ENCODE results near the gene PRDM4.
"Not testable (repeated sequence)": the region's sequence is repeated elsewhere in the genome, so short reads cannot be mapped to it uniquely, and the experiment has no call there.

PRDM4 gene

GRCh38 chr12:107774349-107775029 lies 13.6 kb upstream of the PRDM4 start, which contains the start of gene ASCL4:
Gene ASCL4, plus strand, starts transcription at chr12:107774704. Its CDS starts 515 bp downstream, at chr12:107775219.
- no peak for DNase-seq

- DNase-seq, result no peak
Observed at GRCh38 chr12:107767466-107767865, 6.5 kb upstream of the PRDM4 start.

GRCh38 chr12:107765316-107765715 lies 4.4 kb upstream of the PRDM4 start:
- no peak for DNase-seq

GRCh38 chr12:107764626-107765025 lies 3.7 kb upstream of the PRDM4 start:
- no peak for DNase-seq

GRCh38 chr12:107762874-107763273 lies 1.9 kb upstream of the PRDM4 start:
- no peak for DNase-seq

- DNase-seq, result no peak
Observed at GRCh38 chr12:107761502-107761904, 566 bp upstream of the PRDM4 start.

- DNase-seq, result peak; percentile 33
Observed at GRCh38 chr12:107760207-107760808, 629 bp downstream of the PRDM4 start.

GRCh38 chr12:107759410-107759809 lies 1.5 kb downstream of the PRDM4 start:
- DNase-seq, result peak; percentile 18

GRCh38 chr12:107749083-107749482 lies 11.9 kb downstream of the PRDM4 start:
- DNase-seq, result no peak

- DNase-seq, result no peak
Observed at GRCh38 chr12:107748472-107748871, 12.5 kb downstream of the PRDM4 start.

GRCh38 chr12:107736914-107737313 lies 24.0 kb downstream of the PRDM4 start:
- DNase-seq, result no peak

GRCh38 chr12:107735763-107736162 lies 25.2 kb downstream of the PRDM4 start:
- no peak for DNase-seq

- no peak for DNase-seq
Observed at GRCh38 chr12:107734139-107734538, 26.8 kb downstream of the PRDM4 start.

- no peak for DNase-seq
Observed at GRCh38 chr12:107732365-107732764, 28.6 kb downstream of the PRDM4 start.

GRCh38 chr12:107731366-107731765 lies 29.6 kb downstream of the PRDM4 start:
- DNase-seq, result no peak

GRCh38 chr12:107730618-107731341 lies 30.2 kb downstream of the PRDM4 start:
- DNase-seq, result no peak

- not testable (repeated sequence) for DNase-seq
Observed at GRCh38 chr12:107727742-107728141, 33.2 kb downstream of the PRDM4 start.

GRCh38 chr12:107727327-107727726 lies 33.6 kb downstream of the PRDM4 start:
- DNase-seq, result not testable (repeated sequence)

GRCh38 chr12:107718606-107719005 lies 42.3 kb downstream of the PRDM4 start:
- DNase-seq, result no peak

GRCh38 chr12:107715780-107716179 lies 45.2 kb downstream of the PRDM4 start:
- DNase-seq, result no peak

GRCh38 chr12:107705522-107705921 lies 55.4 kb downstream of the PRDM4 start:
- not testable (repeated sequence) for DNase-seq

GRCh38 chr12:107704041-107704440 lies 56.9 kb downstream of the PRDM4 start:
- DNase-seq, result no peak

- DNase-seq, result no peak
Observed at GRCh38 chr12:107702106-107702505, 58.8 kb downstream of the PRDM4 start.

GRCh38 chr12:107695772-107696171 lies 65.2 kb downstream of the PRDM4 start:
- not testable (repeated sequence) for DNase-seq
